GM21528 (cell line): Measurements from ENCODE around the gene COPG1.

Experiments used
- ATAC-seq: cut with Tn5 transposase; IDR thresholded peaks from one replicate; pipeline ENCODE4 v1.9.1; 2021; ENCODE audit warnings: mild to moderate bottlenecking, moderate library complexity; ENCODE audit not compliant: unreplicated experiment, low FRiP score

COPG1 gene

GRCh38 chr3:129326595-129326994 lies 77.2 kb downstream of the COPG1 start:
- ATAC-seq = no peak
